ENCODE results near the gene PDS5A.

- TF ChIP-seq POLR2AphosphoS5 (IDR thresholded peaks at IDR 0.05; ENCODE audit: low read depth, low read length): no peak
- no peak for TF ChIP-seq YY1 (IDR thresholded peaks at IDR 0.05; ENCODE audit: extremely low read depth, insufficient replicate concordance, low read depth, low read length)
- TF ChIP-seq POLR2A (IDR thresholded peaks at IDR 0.05; ENCODE audit: borderline replicate concordance, extremely low read depth, insufficient read depth, insufficient read length): no peak
- no peak for TF ChIP-seq SP1 (IDR thresholded peaks at IDR 0.05; ENCODE audit: low read depth)
- no peak for TF ChIP-seq EZH2 (IDR thresholded peaks at IDR 0.05)
- TF ChIP-seq CTCF (IDR thresholded peaks at IDR 0.05 in 2 of 3, conservative IDR thresholded peaks at IDR 0.05 in 1 of 3; ENCODE audit: borderline replicate concordance in 1 of 3, insufficient read depth in 1 of 3, low read depth in 2 of 3, low read length in 2 of 3): no peak
Observed at GRCh38 chr4:39834269-39834668, 143.4 kb downstream of the PDS5A start.

Data from HCT116 (cell line).